RCC 7860 (cell line): ENCODE measurements around the gene GATAD2B.
A peak's percentile ranks its signal among the peaks of the same experiment; 100 is the strongest.
"Not testable (repeated sequence)": the region's sequence is repeated elsewhere in the genome, so short reads cannot be mapped to it uniquely, and the experiment has no call there.

Experiments
- DNase-seq: peaks from one replicate; pipeline ENCODE4 v3.0.0-alpha.2; 2015; ENCODE audit warnings: low spot score
- FAIRE-seq: peaks from 2 replicates; lab custom pipeline; 2012; peaks lifted over from hg19 to GRCh38; lab: Jason Lieb, UNC

GATAD2B gene

DNA sequence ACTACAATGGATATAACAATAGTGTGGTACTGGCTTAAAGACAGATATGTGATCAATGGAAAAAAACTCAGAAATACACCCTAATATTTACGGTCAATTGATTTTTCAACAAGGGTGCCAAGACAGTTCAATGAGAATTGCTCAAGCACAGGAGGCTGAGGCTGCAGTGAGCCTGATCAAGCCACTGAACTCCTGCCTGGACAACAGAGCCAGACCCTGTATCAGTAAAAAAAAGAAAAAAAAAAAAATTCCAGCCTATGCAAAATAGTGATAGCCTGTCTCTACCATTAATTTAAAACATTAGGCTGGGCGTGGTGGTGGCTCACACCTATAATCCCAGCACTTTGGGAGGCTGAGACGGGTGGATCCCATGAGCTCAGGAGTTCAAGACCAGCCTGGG is 77.6 kb downstream of the GATAD2B start:
- FAIRE-seq (no peak), DNase-seq (no peak)

DNA sequence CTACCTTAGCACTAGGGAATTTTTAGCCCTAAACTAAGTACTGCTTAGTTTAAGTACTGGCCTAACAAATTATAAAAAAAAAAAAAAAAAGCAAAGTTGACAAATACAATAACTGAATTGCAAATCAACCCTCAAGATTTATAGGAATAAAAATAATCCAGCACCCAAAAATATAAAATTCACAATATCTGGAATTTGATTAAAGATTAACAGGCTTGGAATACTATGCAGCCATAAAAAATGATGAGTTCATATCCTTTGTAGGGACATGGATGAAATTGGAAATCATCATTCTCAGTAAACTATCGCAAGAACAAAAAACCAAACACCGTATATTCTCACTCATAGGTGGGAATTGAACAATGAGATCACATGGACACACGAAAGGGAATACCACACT is 78.4 kb downstream of the GATAD2B start:
- not testable (repeated sequence) for DNase-seq, FAIRE-seq

DNA sequence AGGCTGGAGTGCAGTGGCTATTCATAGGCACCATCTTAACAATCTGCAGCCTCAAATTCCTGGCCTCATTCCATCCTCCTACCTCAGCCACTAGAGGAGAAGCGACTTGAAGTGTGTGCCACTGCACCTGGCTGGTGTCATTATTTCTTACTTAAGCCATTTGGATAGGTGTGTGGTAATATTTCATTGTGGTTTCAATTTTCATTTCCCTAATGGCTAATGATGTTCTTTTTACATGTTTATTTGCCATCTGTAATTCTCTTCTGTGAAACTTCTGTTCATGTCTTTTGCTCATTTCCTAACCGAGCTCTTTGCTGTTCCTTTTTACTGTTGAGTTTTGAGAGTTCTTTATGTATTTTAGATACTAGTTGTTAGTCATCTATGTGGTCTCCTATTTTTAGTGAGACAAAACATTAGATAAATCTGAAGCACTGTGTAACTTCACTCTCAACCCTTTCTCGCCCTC is 80.7 kb downstream of the GATAD2B start:
- DNase-seq, result no peak
- FAIRE-seq, result no peak

DNA sequence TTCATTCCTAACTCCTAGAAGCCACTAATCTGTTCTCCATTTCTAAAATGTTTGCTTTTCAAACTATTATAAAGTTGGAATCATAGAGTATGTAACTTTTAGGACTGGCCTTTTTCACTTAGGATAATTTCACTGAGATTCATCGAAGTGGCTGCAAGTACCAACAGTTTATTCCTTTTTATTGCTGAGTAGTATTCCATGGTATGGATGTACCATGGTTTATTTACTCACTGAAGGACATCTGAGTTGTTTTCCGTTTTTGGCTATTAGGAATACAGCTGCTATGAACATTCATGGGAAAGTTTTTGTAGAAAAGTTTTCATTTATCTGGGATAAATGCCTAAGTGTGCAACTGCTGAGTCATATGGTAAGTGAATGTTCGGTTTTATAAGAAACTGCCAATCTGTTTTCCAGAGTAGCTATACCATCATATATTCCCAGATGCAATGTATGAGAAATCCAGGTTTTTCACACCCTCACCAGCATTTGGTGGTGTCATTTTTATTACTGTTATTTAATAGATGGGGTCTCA is 81.2 kb downstream of the GATAD2B start:
- FAIRE-seq, result no peak
- DNase-seq, result no peak

DNA sequence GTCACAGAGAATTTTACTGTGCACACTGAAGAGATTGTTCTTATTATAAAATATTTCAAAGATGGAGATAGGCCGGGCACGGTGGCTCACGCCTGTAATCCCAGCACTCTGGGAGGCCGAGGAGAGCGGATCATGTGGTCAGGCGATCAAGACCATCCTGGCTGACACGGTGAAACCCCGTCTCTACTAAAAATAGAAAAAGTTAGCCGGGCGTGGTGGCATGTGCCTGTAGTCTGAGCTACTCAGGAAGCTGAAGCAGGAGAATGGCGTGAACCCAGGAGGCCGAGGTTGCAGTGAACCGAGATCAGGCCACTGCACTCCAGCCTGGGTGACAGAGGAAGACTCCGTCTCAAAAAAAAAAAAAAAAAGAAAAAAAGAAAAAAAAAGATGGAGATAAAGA is 82.0 kb downstream of the GATAD2B start:
- not testable (repeated sequence) for FAIRE-seq, DNase-seq

DNA sequence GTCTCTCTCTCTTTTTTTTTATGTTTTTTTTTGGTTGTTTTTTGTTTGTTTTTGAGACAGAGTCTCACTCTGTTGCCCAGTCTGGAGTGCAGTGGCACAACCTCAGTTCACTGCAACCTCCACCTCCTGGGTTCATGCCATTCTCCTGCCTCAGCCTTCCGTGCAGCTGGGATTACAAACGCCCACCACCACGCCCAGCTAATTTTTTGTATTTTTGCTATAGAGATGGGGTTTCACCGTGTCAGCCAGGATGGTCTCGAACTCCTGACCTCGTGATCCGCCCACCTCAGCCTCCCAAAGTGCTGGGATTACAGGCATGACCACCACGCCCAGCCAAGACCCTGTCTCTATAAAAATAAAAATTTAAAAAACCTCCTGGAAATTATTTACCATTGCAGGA is 88.8 kb downstream of the GATAD2B start:
- DNase-seq, FAIRE-seq: not testable (repeated sequence)

DNA sequence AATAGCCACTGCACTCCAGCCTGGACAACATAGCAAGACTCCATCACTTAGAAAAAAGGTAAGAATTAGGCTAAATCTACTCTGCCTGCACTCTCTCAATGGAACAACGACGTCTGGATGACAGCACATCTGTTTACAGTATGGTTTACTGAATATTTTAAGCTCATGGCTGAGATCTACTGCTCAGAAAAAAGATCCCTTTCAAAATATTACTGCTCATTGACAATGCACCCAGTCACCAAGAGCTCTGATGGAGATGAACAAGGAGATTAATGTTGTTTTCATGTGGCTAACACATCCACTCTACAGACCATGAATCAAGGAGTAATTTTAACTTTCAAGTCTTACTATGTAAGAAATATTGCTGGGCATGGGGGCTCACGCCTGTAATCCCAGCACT is 89.6 kb downstream of the GATAD2B start:
- FAIRE-seq, result no peak
- no peak for DNase-seq

DNA sequence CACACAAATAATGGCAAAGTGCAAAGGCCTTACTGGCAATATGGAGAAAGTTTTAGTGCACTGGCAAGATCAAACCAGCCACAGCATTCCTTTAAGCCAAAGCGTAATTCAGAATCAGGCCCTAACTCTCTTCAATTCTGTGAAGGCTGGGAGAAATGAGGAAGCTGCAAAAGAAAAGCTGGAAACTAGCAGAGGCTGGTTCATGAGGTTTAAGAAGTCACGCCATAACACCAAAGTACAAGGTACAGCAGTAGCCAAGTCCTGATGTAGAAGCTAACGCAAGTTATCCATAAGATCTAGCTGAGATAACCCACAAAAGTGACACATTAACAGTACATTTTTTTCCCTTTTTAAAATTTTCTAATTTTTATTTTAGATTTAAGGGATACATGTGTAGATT is 90.5 kb downstream of the GATAD2B start:
- FAIRE-seq (no peak), DNase-seq (no peak)

DNA sequence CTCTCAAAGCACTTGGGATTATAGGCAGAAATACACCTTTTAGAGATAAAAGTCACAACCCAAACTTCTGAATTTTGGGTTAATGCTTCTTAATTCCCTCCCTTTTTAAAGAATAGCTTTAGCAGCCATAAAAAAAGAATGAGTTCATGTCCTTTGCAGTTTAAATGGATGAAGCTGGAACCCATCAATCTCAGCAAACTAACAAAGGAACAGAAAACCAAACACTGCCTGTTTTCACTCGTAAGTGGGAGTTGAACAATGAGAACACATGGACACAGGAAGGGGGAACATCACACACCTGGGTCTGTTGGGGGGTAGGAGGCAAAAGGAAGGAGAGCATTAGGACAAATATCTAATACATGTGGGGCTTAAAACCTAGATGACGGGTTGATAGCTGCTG is 91.7 kb downstream of the GATAD2B start:
- FAIRE-seq (no peak), DNase-seq (no peak)

DNA sequence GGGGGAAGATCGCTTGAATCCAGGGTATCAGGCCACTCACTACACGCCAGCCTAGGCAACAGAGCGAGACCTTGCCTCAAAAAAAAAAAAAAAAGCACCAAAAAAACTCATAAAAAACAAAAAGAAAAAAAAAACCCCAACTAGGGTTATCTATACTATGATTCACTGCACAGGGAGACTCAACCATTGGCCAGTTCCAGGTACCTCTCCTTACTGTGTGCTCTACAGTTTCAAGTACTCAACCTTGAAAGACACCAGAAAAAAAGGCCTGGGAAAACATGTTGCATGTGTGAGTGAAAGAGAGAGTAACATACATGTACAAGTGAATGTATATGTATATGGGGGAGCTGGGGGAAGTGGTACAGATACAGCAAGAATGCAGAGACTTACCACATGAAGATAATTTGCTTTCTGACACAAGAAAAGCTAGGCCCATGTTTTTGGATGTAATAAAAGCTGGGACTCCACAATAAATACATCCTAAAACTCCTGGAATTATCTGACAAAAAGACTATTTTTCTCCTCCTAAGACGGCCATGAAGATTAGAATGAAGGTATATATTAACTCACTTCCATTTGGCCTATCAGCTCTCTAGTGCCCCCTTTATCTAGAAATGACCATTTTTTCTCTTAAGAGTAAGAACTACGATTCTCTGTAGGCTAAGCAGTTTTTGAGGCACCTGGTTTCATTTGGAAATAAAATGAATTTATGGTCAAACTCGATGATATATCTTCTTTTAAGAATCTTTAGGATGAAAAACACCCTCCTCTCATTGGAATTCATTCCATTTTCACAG is 95.4 kb downstream of the GATAD2B start:
- FAIRE-seq (no peak), DNase-seq (no peak)

DNA sequence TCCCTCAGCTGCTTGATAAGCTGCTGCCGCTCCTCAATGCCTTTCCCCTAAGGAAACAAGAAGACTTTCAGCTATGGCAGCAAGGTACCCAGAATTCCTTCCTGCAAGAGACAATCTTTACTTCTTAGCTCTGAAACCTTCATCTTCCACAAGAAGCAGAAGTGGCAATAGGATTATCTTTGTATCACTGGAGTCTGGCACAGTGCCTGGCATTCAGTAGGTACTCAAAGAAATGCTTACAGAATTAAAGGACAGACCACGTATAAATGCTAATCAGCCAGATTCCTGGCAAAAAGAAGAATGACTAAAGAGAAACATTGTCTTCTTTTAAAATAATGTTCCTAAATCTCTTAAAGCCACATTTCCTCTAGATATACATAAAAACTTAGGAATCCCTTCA is 103.9 kb downstream of the GATAD2B start:
- no peak for FAIRE-seq
- DNase-seq, result no peak

DNA sequence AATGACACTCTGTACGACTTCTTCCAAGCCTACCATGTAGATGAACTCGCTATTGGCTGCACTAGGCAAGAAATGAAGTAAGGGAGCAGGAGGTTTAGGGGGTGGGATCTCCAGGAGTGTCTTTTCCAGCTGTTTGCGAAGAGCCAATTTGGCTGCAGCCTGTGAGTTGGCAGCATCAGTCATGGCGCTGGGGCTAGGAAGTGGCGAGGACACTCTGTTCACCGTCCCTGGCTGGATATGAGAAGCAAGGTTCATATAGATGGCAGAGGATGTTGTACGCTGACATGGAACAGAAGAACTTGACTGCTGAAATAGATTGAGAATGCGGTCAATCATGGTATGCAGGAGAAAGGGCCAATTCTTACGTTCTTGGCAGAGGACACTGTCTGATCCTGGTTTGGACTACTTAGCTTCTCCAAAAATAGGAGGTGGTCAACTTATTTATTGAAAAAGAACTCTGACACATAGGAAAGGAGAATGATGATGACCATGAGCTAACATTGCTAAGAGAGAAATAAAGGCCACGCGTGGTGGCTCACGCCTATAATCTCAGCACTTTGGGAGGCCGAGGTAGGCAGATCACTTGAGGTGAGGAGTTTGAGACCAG is 106.4 kb downstream of the GATAD2B start:
- no peak for DNase-seq
- no peak for FAIRE-seq

DNA sequence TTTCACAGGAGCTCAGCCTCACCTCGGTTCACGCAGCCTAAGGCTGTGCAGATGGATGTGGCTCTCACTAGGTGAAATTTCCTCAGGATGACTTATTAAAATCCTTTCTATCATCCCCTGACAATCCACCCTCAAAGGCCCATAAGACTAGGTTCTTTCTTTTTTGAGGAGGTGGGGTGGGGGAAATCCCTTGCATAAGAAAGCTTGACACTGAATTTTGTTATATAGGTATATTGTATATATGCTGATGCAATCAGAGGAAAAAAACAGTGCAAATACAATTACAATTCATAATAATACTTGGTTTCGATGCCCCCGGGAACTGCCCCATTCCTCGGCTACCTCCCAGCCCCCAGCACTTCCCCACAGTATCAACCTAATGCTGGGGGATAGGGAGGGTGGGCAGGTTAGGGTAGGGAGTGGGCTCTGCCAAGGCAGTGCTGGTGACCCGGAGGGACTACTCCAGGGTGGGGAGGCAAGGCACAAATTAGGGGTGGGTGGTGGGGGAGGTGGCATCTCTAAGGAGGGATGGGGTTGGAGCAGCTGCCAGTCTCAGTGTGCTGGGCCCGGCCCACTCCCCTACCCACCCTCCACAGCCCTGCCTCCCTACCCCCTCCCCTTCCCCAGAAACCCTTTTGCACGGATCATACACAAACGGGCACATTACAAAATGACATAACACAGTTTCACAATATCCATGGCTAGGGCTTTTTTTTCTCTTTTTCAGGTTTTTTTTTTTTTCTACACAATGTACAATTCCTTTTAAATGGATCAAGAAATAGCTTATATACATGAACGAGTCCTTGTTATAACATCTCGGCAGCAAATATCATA is 116.7 kb downstream of the GATAD2B start:
- no peak for FAIRE-seq
- DNase-seq, result no peak

DNA sequence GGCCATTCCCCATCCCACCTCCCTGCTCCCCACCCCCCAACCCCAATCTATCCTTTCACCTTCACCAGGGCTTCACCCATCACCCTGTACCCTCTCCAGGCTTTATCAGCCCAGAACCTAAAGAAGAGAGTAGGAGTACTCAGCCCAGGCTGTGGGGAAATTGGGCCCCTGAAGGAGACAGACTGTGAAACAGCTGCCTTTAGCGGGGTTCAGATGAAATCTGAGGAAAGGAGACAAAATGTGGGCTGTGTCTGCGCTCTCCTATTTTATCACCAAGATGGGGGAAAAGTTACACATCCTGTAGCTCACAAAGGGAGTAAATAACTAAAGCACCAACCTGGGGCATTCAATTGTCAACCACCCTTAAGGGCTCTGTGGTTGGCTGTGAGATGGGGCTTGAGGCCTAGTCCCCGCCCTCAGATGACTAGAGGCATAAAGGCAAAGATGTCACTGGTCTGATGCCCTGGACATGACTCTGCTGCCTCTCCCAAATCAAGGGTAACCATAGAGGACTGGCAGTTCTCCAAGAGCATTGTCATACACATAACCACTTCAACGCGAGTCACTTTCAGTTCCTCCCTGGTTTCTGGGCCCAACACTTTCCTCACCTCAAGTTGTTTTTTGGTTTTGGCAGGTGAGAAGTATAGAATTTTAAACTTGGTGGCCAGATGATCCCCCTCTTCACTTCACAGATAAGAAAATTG is 117.6 kb downstream of the GATAD2B start:
- peak; percentile 87 for DNase-seq
- peak; percentile 79 for FAIRE-seq

DNA sequence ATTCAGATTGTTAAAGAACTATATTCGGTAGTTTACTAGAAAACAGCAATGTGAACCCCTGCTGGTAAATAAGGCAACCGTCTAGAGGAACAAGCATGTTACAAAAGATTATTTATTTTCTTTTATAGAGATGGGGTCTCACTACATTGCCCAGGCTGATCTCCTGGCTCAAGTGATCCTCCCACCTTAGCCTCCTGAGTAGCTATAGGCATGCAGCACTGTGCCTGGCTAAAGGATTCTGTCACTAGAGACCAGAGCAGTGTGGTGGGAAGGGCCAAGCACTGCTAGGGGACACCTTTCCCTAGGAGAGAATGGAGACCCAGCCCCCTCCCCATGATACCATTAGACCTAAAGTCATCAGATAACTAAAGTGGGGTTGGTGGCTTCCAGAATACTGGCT is 118.7 kb downstream of the GATAD2B start:
- no peak for FAIRE-seq
- DNase-seq, result no peak

DNA sequence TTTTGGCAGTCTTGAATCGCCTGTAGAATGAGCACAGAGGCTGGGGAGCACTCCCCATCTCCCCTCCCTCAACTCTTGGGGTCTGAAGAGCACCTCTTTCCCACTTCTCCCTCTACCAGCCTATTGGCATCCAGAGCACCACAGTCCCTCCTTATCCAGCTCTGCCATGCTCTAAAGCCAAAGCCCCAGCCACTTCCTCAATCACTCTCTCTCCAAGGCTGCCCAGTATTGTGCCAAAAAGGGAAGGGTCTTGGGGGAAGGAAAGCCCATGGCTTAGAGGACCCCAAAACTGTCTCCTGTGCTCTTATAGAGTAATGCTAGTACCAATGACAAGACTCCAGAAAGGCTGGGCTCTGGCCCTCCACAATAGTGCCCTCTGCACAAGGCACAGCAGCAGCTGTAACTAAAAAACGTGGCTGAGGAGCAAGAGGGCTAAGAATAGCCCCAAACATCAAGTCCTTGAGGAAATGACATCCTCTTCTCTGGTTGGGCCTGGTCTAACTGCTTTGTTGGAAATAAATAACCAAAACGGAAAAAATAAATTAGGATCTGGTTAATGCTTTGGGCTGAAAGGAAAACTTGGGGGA is 119.2 kb downstream of the GATAD2B start:
- DNase-seq (no peak), FAIRE-seq (no peak)

DNA sequence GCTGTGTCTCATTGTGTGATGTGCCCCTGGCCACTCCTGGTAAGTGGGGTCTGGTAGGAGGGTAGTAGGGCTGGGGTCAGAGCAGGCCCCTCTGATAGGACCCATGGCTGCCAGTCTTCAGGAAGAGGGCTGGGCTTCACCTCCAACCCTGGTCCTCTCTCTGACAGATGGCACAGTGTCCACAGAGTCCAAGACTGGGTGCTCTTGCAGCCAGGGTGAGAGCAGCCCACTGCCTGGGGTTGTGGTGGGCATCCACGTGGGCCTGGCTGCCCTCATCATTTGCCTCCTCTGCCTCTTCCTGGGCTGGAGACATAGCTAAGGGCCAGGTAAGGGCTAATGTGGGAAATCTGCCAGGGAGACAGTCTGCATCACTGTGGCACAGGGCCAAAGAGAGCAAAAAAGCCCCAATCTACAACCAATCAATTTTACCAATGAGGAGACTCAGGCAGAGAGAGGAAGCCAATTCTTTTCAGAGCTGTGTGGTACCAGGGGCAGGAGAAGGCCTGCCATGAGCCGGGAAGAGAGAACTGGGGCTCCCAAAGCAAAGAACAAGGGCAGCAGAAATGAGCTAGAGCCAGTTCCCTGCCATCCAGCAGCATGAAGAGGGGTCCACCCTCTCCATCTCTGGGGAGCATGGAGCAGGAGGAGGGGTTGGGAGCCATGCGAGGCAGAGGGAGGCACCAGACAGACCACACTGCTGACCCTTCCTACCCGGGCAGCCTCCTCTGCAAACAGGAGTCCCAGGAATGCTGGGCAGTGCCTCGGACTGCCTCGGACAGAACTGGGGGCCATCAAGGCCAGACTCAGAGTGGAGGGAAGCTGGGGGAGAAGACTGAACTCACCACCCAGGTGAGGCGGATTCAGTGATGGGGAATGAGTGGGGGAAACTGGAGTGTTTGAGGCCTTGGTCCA is 120.7 kb downstream of the GATAD2B start:
- FAIRE-seq (no peak), DNase-seq (no peak)

DNA sequence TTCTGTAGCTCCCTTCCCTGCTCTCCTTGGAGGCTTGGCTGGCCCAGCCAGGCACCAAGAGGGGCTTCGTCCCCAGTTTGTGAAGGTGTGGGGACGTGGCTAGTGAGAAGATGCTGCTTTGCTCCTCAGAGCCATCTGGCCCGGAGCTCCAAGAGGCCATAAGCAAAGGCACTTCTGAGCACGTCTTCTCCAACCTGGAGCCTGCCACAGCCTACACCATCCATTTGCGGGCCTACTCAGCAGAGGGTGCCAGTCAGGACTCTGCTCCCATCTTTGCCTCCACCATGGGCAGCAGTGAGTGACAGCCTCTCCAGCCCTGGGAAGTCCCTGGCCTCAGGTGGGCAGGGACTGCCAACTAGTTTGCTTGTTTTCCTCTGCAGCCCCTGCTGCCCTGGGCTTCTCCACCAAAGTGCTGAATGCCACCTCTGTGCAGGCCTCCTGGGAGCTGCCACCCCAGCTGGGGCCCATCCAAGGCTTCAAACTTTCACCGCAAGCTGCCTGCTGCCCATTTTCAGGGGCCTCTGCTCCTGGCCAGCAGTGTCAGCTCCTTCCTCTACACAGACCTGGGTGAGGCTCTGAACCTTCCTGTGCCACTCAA is 121.6 kb downstream of the GATAD2B start:
- FAIRE-seq (no peak), DNase-seq (no peak)

DNA sequence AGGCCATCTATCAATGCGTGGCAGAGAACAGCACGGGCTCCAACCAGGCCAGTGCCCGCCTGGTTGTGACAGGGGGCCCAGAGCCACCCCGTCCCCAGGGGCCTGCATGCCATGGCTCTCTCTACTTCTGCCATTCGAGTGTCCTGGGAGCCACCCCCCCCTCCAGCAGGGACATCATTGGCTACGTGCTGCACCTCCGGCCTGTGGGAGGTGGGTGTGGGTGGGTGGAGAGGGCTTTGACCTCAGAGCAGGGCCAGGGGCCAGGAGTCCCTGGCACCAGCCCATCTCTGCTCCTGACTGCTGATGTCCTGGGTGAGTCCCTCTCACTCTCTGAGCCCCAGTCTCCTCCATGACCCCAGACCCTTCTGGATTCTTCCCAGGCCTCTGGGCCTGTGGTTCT is 122.3 kb downstream of the GATAD2B start:
- FAIRE-seq, result no peak
- no peak for DNase-seq
